Measurements from ENCODE around the gene MAOB.

Gene MAOB

GRCh38 chrX:43809463-43809862 is 72.8 kb downstream of the MAOB start:
- H3K4me3 ChIP-seq (ENCODE audit: low read depth, low read length) = no peak overlapping the region
- no peak for TF ChIP-seq CTCF (IDR thresholded peaks at IDR 0.05)

GRCh38 chrX:43808231-43808630 is 74.0 kb downstream of the MAOB start:
- no peak overlapping the region for H3K27ac ChIP-seq
- H3K27me3 ChIP-seq (ENCODE audit: control insufficient read depth, insufficient read depth, low read length) = no peaks in the 10 kb centered on the region
- H3K9me3 ChIP-seq (ENCODE audit: control insufficient read depth, low read length) = no peaks in the 10 kb centered on the region
- no peaks in the 10 kb centered on the region for H3K79me2 ChIP-seq
- H3K4me2 ChIP-seq (ENCODE audit: low read length) = no peak overlapping the region
- H3K4me1 ChIP-seq = no peaks in the 10 kb centered on the region
- H3K36me3 ChIP-seq (ENCODE audit: control insufficient read depth, insufficient read depth, low read length) = no peaks in the 10 kb centered on the region
- TF ChIP-seq CTCF (IDR thresholded peaks at IDR 0.05) = no peak
- H3K9ac ChIP-seq = no peak overlapping the region
- H3K4me3 ChIP-seq (ENCODE audit: low read depth, low read length) = no peak overlapping the region
- H2AFZ ChIP-seq = no peak overlapping the region

More at GRCh38 chrX:43809463-43809862, 72.8 kb downstream of the MAOB start:
- Histone ChIP-seq H3K27me3 (ENCODE audit: control insufficient read depth, insufficient read depth, low read length) (no peaks in the 10 kb centered on the region), H3K79me2 (no peaks in the 10 kb centered on the region), H3K36me3 (ENCODE audit: control insufficient read depth, insufficient read depth, low read length) (no peaks in the 10 kb centered on the region), H2AFZ (no peak overlapping the region), H3K4me1 (no peaks in the 10 kb centered on the region), H3K9me3 (ENCODE audit: control insufficient read depth, low read length) (no peaks in the 10 kb centered on the region), H3K9ac (no peak overlapping the region), H3K27ac (no peak overlapping the region), H3K4me2 (ENCODE audit: low read length) (no peak overlapping the region)

GRCh38 chrX:43805579-43805978 is 76.7 kb downstream of the MAOB start:
- Histone ChIP-seq H3K27ac (no peak overlapping the region), H2AFZ (no peak overlapping the region), H3K9ac (no peak overlapping the region), H3K4me1 (no peaks in the 10 kb centered on the region), H3K4me3 (ENCODE audit: low read depth, low read length) (no peak overlapping the region), H3K27me3 (ENCODE audit: control insufficient read depth, insufficient read depth, low read length) (no peaks in the 10 kb centered on the region), H3K79me2 (no peaks in the 10 kb centered on the region), H3K9me3 (ENCODE audit: control insufficient read depth, low read length) (no peaks in the 10 kb centered on the region), H3K36me3 (ENCODE audit: control insufficient read depth, insufficient read depth, low read length) (no peaks in the 10 kb centered on the region), H3K4me2 (ENCODE audit: low read length) (no peak overlapping the region)
- TF ChIP-seq CTCF (IDR thresholded peaks at IDR 0.05) = no peak

- Histone ChIP-seq H2AFZ (no peak overlapping the region), H3K79me2 (no peaks in the 10 kb centered on the region), H3K27ac (no peak overlapping the region), H3K36me3 (ENCODE audit: control insufficient read depth, insufficient read depth, low read length) (no peaks in the 10 kb centered on the region), H3K4me2 (ENCODE audit: low read length) (no peak overlapping the region), H3K9ac (no peak overlapping the region), H3K27me3 (ENCODE audit: control insufficient read depth, insufficient read depth, low read length) (no peaks in the 10 kb centered on the region), H3K4me1 (no peaks in the 10 kb centered on the region), H3K4me3 (ENCODE audit: low read depth, low read length) (no peak overlapping the region), H3K9me3 (ENCODE audit: control insufficient read depth, low read length) (no peaks in the 10 kb centered on the region)
- TF ChIP-seq CTCF (IDR thresholded peaks at IDR 0.05) = no peak
Measured at GRCh38 chrX:43804021-43804420, 78.2 kb downstream of the MAOB start.

GRCh38 chrX:43785930-43786591 is 96.2 kb downstream of the MAOB start:
- H3K79me2 ChIP-seq = no peaks in the 10 kb centered on the region
- H3K9me3 ChIP-seq (ENCODE audit: control insufficient read depth, low read length) = no peaks in the 10 kb centered on the region
- H3K4me1 ChIP-seq = no peaks in the 10 kb centered on the region
- H3K27me3 ChIP-seq (ENCODE audit: control insufficient read depth, insufficient read depth, low read length) = no peaks in the 10 kb centered on the region
- H3K36me3 ChIP-seq (ENCODE audit: control insufficient read depth, insufficient read depth, low read length) = no peaks in the 10 kb centered on the region
- no peak overlapping the region for H3K27ac ChIP-seq
- no peak for TF ChIP-seq CTCF (IDR thresholded peaks at IDR 0.05)
- H3K9ac ChIP-seq = no peak overlapping the region
- no peak overlapping the region for H3K4me2 ChIP-seq (ENCODE audit: low read length)
- H2AFZ ChIP-seq = no peak overlapping the region
- no peak overlapping the region for H3K4me3 ChIP-seq (ENCODE audit: low read depth, low read length)
